DMS 273 treated with DMSO at 0.1 percent for 48 hours (cell line): ENCODE data around the gene WWOX.
A peak's percentile ranks its signal among the peaks of the same experiment; 100 is the strongest.
"Not testable (repeated sequence)": the region's sequence is repeated elsewhere in the genome, so short reads cannot be mapped to it uniquely, and the experiment has no call there.

Experiments
- DNase-seq: peaks from one replicate; lab custom pipeline; 2025; lab: John Stamatoyannopoulos, UW

The WWOX gene

GRCh38 chr16:78099271-78100111 is at the start of gene WWOX:
Gene WWOX (plus strand): TSS chr16:78099654.
- peak; percentile 95 for DNase-seq

DNA sequence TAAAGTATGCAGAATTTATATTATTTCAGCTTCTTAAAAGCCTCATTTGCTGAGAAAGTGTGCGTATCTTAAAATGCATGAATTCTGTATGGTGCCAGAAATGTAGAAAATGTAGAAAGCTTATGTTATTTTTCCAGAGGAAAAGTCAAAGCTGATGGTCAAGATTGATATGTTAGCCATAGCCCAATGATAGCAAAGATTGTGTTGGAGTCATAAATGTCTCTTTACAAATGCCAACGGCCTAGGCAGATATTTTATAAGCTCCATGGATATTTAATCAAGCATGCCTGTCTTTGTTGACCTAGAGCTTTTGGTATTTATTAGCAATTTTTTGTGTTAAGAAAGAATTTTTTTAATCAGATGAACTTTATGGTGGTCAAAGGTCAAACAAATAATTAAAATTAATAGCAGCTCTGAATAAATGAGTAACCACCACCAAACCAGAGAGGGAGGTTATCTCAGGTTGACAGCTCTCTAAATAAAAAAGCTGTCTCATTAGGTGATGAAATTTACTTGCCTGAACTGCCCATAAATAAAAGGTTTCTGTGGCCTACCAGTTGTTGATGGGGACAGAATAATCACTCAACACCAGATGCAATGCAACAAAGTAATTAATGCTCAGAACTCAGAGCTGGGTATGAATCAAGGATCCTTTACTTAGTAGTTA is 48.6 kb upstream of the WWOX start:
- DNase-seq = no peak

- DNase-seq = no peak
Observed at GRCh38 chr16:78057803-78058564, 41.5 kb upstream of the WWOX start.

DNA sequence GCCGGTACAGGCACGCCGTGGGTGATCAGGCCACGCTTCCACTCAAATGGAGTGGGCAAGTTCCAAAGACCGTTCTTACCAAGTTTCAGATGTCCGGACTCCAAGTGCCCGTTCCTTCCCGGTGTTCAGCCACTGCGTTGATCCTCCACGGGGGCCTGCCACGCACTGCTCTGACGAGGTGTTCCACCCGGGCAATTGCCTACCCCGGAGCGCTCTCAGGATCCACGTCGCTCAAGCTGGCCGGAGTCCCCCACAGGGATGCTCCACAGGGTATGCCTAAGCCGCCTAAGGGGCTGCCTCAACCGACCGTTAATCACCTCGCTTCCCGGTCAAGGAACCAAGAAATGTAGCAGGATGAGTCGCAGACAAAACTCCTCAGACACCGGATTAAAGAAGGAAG is 39.6 kb upstream of the WWOX start:
- not testable (repeated sequence) for DNase-seq

GRCh38 chr16:78060295-78060694 is 39.2 kb upstream of the WWOX start:
- no peak for DNase-seq

- DNase-seq = no peak
Observed at GRCh38 chr16:78060809-78061208, 38.6 kb upstream of the WWOX start.

- DNase-seq = no peak
Observed at GRCh38 chr16:78065319-78065718, 34.1 kb upstream of the WWOX start.

GRCh38 chr16:78069913-78070312 is 29.5 kb upstream of the WWOX start:
- no peak for DNase-seq

- no peak for DNase-seq
Observed at GRCh38 chr16:78072275-78072674, 27.2 kb upstream of the WWOX start.

DNA sequence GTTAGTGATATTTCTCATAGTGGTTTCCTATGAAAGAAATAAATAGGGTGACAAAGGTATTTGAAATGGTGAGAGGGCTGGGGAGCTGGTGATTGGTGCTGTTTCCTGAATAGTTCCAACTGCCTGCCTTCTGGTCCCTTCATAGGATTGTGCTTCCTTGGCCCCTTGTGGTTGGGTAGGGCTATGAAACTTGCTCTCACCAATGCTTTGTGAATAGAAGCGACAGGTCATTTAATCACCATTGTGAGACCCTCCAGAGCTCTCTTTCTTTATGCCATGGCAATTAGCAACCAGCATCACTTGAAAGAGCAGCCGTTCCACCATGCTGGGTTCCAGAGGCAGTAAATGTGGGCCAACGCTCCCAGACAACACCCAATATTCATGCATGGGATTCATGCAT is 23.7 kb upstream of the WWOX start:
- DNase-seq = no peak

DNA sequence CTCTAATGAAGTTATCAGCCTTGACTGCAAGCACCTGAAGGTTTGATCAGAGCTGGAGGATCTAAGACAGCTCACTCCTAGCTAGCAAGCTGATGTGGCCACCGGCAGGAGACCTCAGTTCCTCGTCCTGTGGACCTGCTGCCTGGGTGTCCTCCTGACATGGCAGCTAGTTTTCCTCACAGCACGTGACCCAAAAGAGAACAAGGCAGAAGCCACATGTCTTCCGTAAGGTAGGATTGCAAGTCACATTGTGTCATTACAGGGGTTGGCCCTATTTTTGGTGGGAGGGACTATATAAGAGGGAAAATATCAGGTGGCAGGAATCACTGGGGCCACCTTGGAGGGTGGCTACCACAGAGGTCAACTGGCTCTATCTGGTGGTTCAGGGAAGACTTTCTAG is 18.1 kb upstream of the WWOX start:
- no peak for DNase-seq

GRCh38 chr16:78091419-78091818 is 8.0 kb upstream of the WWOX start:
- no peak for DNase-seq

DNA sequence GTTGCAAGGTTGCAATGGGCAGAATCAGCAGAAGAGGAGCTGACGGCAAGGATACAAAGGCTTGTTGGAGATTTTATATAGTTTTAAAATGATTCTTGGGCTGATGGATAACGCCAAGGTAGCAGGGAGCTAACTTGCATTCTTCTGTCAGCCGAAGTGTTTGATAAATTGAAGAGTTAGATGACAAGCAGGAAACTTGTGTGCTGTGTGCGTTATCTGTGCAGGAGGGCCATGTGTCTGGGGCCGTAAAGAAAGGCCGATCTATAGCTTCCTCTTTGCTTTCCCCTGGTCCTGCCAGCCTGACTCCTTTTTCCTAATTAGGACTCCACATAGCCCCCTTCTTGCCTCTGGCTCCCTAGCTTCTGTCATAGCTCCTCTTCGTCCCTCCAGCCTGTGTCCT is 6.7 kb upstream of the WWOX start:
- no peak for DNase-seq

DNA sequence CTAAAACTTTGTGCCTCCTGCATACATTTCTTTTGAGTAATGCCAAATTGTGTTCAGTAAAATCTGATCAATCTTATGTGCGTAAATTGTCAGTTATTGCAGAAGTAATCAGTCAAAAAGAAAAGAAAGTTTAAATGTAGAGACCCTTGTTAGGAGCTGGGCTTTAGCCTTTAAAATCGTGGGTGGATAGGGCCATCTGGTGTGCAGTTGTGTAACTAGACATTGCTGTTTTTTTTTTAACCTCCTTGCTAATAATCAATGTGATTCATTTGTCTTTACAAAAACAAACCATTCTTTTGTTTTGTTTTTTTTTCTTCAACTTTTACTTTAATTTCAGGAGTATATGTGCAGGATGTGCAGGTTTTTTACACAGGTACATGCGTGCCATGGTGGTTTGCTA is 5.3 kb upstream of the WWOX start:
- no peak for DNase-seq

DNA sequence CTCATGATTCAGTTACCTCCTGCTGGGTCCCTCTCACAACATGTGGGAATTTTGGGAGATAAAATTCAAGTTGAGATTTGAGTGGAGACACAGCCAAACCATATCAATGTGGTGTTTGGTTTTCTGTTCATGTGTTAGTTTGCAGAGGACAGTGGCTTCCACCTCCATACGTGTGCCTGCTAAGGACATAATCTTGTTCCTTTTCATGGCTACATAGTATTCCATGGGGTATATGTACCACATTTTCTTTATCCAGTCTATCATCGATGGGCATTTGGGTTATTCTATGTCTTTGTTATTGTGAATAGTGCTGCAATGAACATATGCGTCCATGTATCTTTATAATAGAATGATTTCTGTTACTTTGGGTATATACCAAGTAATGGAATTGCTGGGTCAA is 4.5 kb upstream of the WWOX start:
- DNase-seq = no peak

GRCh38 chr16:78096386-78096785 is 3.1 kb upstream of the WWOX start:
- DNase-seq = no peak

DNA sequence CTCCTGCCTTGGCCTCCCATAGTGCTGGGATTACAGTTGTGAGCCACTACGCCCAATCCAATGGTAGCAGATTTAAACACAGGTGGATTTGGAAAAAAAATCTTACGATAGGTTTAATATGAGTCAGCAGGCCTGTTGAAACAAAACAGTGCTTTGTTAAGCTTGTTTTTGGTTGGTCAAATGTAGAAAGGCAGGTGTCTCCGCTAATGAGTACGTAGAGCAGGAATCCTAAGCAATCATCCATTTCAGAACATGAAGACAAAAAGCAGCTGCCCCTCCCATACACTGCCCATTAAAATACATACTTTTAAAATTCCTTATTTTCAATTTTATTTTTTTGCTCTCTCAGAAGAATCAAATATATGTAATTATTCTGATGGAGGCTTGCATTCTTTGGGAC is 1.9 kb upstream of the WWOX start:
- no peak for DNase-seq

DNA sequence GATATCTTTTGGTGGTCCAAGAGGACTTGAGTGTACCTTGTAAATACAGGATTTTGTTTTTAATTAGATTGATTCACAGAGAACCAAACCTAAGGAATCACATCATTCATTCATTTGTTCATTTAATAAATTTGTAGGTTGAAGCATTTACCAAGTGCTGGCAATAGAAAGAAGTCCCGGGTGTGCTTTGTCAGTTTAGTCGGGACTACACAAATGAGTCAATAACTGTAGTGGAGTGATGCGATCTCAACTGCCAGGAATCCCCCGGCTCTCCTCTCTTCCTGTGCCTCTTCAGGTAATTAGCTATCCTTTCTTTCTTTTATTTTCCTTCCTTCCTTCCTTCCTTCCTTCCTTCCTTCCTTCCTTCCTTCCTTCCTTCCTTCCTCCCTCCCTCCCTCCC is 1.4 kb upstream of the WWOX start:
- no peak for DNase-seq

DNA sequence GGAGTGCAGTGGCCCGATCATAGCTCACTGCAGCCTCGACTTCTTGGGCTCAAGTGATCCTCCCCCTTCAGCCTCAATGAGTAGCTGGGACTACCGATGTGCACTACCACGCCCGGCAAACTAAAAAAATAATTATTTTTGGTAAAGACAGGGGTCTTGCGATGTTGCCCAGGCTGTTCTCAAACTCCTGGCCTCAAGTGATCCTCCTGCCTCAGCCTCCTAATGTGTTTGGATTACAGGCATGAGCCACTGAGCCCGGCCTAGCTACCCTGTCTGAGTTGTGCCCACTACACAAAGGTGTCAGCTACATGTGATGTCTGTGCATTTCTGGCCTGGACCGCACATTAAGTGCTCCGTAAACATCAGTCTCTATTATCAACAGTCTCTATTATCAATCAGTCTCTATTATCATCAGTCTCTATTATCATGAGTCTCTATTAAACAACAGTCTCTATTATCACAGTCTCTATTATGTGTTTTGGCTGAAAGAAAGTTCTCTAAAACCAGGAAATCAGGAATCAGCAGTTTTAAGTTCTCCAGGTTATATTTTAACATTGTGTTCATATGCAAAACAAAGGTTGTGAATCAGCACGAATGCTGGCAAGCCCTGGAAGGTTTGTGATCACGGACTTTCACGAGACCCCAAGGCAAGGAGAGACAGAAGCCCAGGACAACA is 721 bp upstream of the WWOX start:
- no peak for DNase-seq

- peak; percentile 35 for DNase-seq
Observed at GRCh38 chr16:78100112-78100467, 636 bp downstream of the WWOX start.

DNA sequence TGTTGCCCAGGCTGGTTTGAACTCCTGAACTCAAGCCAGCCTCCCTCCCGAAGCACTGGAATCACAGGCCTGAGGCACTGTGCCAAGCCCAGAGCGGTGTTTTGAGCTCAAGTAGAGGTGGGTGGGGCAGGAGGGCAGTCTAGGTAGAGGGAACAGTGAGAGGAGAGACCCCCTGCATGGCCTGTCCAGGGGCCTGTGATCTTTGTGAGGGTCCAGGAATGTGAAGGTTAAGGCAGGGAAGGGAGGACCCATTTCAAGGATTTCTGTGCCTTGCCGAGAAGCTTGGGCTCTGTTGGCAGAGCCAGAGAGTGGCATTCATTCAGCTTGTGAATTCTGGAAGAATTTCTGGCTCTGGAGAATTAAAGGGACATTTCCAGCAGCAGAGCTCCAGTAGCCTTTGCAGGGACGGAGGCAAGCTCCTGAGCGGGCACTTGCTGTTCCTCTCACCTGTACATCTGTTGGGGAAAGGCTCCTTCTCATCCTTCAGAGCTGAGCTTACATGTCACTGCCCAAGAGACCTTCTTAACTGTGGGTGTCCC is 2.7 kb downstream of the WWOX start:
- no peak for DNase-seq

DNA sequence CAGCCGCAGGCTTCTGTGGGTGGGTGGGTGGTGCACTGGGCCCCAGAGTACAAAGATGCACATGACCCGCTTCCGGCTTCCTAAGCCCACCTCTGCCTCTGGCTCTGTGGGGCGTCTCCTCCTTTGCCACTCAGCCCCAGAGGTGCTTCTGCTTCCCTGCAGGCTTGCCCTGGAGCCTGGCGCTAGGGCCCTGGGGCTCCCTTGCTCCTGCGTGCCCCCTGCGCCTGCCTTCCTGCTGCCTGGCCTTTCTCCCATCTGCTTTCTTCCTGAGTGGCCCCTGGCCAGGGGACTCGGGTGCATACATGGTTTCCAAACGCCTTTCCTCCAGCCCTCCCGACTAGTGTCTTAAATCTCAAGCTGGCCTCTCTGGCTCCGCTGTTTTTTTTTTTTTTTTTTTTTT is 3.4 kb downstream of the WWOX start:
- no peak for DNase-seq
